GM18526 (cell line): Measurements from ENCODE around the gene CTNND2.

ENCODE experiments used
- POLR2A ChIP-seq: IDR thresholded peaks from 3 replicates; pipeline ENCODE4 v1.6.1; 2011; ENCODE audit not compliant: insufficient read length; ENCODE audit errors: extremely low read depth

CTNND2 gene

DNA sequence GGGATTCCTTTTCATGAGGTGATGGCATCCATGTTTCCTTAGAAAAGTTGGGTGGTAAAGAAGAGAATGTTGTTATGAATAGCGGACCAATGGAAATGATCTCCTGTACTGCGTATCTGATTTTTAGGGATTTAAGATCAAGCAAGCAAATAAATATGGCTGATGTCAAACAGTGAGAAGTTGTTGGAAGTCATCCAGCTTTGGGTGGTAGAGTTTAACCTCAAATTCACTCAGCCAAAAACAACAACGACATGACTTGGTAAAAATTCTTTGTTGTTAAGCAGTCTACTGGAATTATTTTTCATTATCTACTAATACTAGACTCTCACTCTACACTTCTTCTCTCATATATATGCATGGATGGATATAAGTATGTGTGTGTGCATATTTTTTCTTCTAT is 426.5 kb downstream of the CTNND2 start:
- TF ChIP-seq POLR2A = no peak

DNA sequence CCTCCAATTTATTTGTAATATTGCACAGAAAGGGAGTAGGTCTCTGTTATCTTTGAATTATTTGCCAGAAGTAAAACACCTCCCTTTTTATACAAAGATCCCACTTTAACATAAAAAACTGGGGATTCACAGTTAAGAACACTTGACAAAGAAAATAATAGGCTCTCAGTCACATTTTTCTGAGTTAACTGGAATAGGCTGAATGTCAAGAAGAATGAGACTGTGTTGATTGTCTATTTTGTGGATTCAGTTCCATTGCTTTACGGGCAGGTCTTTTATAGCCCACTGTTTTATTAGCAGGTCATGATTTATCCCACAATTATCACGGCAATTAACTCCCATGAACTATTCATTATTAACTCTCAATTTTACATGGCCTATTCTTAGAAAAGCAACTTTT is 427.4 kb downstream of the CTNND2 start:
- no peak for TF ChIP-seq POLR2A

DNA sequence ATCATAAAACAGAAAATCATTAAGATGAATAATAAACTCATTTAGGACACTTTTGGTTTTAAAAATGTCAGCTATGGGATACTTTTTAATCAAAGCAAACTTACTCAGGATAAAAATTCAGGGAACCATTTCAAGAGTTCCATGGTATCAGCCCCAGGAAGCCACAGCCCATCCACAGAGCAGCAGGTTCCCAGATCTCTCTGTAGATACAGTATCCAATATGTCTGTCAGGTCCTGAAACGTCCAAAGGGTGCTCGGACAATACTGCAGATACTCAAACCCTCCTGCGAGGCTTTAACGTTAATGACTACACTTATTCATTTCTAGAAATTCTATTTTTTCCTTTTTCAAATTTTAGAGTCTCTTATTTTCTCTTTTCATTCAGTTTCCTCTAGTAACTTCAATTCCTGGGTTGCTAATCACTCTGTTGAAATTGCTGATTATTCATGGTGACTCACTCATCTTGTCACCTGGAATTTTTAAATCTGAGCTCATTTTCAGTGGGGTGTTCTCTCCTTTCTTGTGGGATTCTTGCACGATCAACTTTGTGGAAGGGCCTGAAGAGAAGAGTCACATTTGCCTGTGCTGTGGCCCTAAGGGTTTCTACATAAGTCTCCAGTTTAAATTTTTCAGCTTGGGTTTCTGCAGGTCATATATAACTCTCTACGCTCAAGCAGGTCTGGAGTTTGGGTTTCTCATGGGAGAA is 435.8 kb downstream of the CTNND2 start:
- TF ChIP-seq POLR2A = no peak

DNA sequence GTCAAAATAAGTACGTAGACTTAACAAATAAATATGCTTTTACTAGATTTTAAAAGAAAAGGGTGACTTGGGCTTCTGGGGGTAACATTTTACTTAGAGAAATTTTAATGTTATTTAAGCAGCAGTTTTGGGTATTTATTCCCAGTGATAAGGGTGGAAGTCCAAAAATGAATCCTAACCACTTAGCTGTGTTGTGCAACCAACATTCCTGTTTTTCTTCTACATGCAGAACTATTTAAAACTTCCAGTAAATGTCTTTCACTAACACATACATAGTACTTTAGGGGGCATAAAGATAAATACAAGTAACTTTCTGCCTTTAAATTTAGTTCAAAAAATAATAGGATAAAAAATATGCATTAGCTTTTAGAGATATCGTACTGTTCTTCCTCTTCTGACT is 436.7 kb downstream of the CTNND2 start:
- no peak for TF ChIP-seq POLR2A

DNA sequence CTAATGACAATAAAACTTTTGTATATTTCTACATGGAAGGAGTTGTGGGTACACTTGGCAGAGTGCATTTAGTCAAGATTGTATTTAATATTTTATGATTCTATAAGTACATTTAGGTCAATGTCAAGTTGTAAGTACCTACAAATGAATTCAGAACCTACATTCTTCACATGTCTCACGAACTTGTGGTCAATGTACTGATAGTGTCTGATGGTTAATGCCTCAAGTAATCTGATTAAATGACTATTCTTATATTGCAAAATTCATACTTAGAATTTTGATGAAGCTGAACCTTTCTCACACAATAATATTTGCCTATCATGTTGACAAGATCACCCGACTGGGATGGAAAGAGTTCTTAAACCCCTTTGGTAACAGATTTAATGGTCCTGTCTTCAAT is 444.5 kb downstream of the CTNND2 start:
- no peak for TF ChIP-seq POLR2A

DNA sequence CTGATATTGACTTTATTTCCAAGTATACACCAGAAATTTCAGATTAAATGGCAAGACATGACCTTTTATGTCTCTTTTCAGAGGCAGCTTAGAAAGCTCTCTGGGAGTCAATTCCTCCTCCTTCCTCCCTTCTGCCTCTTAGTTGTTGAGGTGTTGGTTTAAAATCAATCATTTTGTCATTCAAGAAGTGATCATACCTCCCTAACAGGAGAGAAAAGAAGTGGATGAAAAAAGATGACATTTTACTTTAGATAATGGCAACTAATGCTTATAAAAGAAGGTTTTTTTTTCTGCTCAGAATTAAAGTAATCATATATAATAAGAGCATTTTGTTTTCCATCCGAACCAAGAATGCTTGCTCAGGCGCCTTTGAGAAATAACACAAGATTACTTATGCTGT is 448.7 kb downstream of the CTNND2 start:
- TF ChIP-seq POLR2A = no peak

DNA sequence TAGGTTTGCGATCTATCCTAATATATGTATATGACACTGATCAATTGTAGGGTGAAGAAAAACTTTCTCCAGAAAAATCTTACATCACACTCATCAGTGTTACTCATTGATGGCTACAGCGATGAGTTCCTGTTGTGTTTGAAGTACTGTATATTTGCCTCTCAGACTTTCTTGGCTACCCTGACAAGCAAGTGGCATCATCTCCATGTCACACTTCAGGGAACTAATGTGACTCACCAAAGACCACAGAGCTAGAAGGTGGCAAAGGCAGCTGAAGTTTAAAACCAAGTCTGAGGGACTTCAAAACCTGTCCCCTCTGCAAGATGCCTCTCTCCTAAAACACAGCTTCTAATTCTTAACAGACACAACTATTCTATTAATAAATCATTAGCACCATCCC is 451.4 kb downstream of the CTNND2 start:
- no peak for TF ChIP-seq POLR2A

DNA sequence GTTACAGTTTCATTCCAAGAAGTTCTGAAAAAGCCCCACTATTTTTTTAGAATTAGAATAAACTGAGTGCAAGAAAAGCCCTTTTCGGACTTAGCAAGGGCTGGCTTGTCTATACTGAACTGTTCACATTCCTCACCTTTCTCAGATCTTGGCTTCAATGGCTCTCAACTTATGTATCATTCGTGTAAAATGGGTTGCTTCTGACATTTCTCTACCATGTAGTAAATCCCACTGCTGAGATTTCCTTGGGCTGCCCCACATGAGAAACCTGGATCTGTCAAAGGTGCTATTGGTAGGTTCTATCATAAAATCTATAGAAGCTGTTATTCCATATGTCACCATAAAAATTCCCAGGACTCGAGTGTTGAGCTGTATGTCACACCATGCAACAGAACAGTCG is 454.3 kb downstream of the CTNND2 start:
- no peak for TF ChIP-seq POLR2A

DNA sequence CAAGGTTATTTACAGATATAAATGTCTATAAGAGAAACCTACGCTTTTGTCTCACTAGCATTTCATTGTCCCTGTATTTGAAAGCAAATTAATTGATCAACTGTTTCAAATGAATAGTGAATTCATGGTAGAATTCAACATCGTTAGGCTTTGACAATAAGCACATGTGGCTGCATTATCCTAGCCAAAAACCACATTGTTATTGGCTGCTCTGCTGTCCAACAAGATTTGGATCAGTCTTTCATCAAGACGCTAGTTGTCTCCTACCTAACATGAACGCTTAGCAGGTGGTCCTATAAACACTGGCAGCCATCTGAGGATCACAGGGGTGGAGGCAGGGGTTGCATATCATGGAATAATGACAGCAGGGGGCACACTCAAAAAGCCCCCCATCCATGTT is 455.0 kb downstream of the CTNND2 start:
- no peak for TF ChIP-seq POLR2A

DNA sequence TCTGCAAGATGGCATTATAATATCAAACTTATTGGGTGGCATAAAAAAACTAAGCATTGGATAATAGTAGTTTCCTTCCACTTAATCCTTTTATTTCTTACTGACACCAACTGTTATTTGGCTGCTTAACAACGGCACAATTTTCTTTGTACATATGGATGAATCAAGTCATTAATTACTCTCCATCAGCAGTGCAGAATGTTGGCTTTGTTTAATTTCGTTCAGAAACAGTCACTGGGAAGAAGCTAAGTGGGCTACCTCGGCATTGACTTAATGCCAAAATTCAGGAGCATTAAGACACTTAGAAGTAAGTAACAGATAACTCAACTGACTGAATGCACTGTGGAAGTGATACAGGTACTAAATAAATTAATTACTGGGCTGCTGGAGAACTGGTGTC is 460.4 kb downstream of the CTNND2 start:
- TF ChIP-seq POLR2A = no peak

DNA sequence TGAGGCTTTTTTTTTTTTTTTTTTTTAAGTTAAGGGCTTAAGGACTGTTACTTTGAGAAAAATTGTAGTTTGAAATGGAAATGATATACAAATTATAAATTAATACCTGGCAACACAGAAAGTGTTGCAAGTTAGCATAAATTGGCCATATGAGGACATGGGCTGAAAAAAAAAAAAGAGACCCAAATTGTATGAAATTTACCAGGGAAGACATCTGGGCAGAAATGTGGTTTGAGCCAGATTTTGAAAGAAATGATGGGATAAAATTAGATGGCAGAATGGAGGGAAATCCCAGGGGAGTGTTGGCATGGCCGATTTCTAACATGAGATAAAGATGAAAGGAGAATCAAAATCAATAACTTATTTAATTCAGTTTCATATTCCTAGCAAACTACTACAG is 472.1 kb downstream of the CTNND2 start:
- no peak for TF ChIP-seq POLR2A

DNA sequence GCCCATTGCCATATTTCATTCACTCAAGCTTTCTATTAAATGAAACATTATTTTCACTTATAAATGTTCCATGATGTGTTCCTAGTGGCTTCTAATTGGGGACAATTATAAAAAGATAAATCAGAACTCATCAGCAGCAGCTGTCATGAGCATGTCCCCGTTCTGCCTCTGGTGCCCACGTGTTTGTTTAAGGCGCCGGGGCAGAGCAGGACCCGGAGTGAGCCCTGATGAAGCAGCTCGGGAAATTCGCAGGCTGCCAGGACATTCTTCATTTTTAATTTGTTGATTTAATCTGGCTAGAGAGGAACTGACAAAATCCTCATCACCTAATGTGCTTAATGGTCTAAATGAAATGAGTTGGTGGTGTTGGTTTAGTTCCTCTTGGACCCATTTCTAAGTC is 475.0 kb downstream of the CTNND2 start:
- TF ChIP-seq POLR2A = no peak

DNA sequence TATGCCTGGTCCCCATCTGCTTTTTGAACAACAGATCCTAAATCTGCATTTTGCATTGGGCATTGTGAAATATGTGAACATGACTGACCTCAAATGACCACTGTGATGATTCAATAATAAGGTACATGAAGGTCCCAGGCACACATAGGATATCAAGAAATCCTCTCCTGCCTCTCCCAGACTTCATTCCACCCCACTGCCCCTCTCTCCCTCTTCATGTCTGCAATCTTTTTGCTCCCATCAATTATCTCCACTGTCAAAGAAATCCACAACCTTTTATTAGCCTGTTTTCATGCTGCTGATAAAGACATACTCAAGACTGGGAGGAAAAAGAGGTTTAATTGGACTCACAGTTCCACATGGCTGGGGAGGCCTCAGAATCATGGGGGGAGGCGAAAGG is 476.7 kb downstream of the CTNND2 start:
- TF ChIP-seq POLR2A = no peak

DNA sequence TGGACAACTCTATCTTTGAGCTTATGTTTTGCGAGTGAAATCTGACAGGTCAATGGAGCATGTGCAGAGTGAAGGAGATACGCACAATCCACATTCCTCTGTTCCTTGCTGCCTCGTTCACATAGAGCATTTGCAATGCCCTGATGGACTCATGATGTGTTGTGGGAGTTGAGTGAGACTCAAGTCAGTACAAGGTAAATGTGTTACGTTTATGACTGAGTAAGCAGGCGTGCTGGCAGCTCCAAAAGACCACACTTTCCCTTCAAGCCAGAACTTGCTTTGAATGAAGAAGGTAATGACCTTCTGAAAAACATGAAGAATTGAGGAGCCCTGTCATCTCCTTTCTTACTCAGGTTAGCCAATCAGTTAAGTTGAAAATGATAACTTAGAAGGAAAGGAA is 477.8 kb downstream of the CTNND2 start:
- TF ChIP-seq POLR2A = no peak

DNA sequence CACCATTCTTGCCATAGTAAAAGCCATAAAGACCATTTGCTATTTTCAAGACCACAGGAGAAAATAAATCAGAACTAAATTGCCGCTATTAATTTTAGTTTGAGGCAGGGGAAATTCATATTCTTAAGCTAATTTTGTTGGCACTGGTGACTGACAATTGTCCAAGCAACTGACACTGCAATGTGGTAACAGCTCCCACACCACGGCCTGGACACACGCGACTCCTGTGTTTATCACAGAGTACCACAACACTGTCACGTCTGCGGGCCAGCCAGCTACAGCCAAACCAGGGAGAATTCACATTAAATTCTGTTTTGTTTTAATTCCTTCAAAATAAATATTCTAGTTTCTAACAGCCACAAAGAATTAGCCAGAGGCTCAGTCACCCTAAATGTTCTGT is 481.9 kb downstream of the CTNND2 start:
- TF ChIP-seq POLR2A = no peak

DNA sequence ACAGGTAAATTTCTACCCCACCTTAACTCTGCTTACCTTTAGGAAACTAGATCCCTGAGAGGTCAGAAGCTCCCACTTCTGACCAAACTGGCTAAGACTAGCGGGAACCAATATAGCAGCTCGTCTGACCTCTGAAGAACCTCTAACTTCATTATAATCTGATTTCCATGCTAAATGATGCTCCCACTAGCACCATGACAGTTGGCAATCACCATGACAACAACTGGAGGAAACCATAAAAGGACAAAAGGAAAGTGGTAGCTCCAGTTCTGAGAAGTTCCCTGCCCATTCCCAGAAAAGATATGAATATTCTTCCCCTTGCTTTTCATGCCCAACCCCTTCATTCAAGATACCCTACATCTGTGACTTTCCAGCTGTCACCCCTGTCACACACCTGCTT is 483.3 kb downstream of the CTNND2 start:
- TF ChIP-seq POLR2A = no peak

DNA sequence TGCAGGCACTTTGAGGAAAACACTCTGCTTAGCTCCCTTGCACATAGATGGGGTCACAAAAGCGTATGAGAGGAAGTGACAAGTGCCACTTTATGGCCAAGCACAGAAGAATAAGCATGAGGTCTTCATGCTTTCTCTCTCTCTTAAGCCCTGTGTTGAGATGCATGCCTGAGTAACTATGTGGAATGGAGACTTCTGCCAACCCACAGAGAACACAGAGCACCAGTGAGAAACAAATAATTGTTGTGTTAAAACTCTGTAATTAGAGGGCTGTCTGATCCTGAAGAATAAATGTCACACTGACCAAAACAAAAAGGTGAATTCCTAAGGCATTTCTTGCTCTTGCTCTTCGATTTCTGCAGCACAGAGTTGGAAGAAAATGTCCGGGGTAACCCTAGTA is 488.5 kb downstream of the CTNND2 start:
- TF ChIP-seq POLR2A = no peak

DNA sequence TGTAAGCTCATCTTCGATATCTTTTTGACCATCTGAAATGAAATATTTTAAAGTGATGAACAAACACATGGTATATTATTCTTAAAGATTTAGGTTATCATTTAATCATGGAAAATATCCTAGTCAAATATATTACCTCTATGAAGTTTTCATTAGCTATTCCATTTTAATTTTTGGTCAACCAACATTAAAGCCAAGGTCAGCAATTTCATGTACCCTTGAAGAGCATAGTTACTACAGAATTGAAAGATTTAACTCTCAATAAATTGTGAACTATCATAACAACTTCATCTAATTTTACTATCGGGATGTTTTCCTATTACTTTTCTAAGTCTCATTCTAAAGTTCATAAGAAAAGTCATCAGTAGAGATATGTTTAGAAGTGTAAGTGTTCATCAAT is 492.6 kb downstream of the CTNND2 start:
- no peak for TF ChIP-seq POLR2A

DNA sequence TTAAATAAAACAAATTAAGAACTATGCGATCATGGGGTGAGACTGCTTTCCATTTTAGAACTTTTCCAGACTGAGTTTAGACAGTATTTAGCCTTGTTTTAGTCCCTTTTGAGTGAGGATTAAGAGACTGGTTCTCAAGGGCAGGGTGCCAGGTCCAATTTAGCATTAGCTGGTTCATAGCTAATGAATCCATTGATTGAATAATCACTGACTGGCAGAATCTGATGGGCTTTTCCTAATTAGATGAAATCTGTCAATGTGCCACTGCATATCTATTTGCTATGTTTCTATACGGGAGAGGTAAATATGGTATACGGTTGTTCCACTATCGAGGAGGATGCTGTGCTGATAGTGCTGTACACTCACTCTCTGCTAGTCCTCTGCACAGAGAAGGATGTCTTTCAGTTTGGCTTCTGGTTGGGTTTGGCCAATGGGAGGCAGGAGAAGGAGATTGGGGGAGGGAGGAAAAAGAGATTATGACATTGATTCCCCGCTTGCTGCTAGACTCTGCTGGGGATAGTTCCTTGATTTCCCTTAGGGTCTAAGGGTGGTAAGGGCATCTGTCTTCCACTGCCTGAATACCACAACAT is 496.6 kb downstream of the CTNND2 start:
- no peak for TF ChIP-seq POLR2A
